PC-9 (cell line): Measurements from ENCODE around the gene MAGI1.

ENCODE experiments used
- EZH2 ChIP-seq: fragments of 200-600 bp; sonication (generic); IDR thresholded peaks from 2 replicates; pipeline ENCODE4 v1.8.0; 2017; ENCODE audit warnings: antibody characterized with exemption, low read depth
- TF ChIP-seq, protein P1 (sequence below): fragments of 200-600 bp; sonication (generic); conservative IDR thresholded peaks from 2 replicates; pipeline ENCODE4 v1.6.1; 2017; ENCODE audit warnings: mixed run types, antibody characterized with exemption, mild to moderate bottlenecking, moderate library complexity

DNA sequence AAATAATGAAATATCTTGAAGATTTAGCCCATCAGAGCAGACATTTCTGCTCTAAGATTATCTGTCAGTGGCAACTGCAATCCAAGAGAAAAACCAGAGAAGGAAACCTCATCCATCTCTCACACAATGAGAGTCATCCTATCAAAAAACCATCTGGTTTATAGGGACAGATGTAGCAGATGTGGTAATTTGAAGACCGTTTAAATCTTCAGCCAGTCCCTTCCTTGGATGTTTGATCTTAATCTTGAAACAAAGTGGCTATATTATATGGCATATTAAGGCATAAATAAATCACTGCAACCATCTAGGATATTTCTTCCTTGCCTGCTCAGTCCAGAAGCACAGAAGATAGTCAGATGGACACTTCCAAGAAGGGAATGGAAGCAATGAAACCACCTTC lies 305.3 kb downstream of the MAGI1 start:
- TF ChIP-seq, protein P1, sequence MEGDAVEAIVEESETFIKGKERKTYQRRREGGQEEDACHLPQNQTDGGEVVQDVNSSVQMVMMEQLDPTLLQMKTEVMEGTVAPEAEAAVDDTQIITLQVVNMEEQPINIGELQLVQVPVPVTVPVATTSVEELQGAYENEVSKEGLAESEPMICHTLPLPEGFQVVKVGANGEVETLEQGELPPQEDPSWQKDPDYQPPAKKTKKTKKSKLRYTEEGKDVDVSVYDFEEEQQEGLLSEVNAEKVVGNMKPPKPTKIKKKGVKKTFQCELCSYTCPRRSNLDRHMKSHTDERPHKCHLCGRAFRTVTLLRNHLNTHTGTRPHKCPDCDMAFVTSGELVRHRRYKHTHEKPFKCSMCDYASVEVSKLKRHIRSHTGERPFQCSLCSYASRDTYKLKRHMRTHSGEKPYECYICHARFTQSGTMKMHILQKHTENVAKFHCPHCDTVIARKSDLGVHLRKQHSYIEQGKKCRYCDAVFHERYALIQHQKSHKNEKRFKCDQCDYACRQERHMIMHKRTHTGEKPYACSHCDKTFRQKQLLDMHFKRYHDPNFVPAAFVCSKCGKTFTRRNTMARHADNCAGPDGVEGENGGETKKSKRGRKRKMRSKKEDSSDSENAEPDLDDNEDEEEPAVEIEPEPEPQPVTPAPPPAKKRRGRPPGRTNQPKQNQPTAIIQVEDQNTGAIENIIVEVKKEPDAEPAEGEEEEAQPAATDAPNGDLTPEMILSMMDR = no peak
- TF ChIP-seq EZH2 = no peak
